Stimulated activated CD4-positive, alpha-beta T cell treated with anti-CD3 and anti-CD28 coated beads, Interleukin-4, amount 100 ng/mL, for 24 hours (primary cell): ENCODE results near the gene ZNF808.
A peak's percentile ranks its signal among the peaks of the same experiment; 100 is the strongest.
"Not testable (repeated sequence)": the region's sequence is repeated elsewhere in the genome, so short reads cannot be mapped to it uniquely, and the experiment has no call there.

ENCODE experiments used
- DNase-seq: peaks from one replicate; pipeline ENCODE4 v3.0.0-alpha.2; 2020

Gene ZNF808

DNA sequence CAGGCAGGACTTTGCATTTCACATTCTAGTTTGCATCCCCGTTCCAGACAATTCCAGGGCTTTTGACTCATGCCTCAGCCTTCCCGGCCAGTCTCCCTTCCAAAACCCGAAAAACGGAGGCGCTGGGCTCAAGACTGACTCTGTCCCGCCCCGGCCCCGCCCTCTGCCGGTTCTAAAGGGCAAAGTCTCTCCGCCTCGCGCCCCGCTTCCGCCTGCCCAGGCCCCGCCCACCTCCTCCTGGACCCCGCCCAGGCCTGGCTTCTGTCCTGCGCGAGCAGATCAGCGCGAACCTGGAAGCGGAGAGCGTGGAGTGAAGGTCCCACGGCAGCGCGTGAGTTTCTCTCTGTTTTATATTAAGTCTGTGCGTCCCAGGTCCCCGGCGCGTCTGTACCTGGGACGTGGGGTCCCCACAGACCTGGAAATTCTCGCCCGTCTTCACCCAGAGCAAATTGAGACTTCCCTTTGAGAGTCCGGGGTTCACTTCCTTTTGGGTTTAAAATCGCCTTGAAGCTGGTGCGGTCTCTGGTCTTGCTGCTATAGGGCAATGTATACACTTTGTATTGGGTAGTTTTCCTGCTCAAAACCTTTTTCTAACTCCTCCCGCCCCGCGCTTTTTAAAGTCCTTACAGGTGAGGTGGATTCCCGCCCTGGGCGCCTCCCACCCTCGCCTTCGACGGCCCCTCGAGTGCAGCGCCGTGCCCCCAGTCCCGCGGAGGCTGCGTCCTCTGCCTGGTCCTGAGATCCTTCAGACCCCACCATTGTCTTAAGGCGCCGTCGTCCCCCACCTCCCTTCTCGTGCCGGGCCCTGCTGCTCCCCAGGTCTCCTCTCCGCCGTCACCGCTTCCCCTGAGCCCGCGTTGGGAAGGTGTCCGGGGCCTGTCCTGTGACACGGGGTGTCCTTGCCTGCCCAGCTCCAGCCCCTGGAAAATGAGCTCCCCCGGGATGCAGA lies 73.8 kb downstream of the ZNF808 start:
- DNase-seq = peak; percentile 94

DNA sequence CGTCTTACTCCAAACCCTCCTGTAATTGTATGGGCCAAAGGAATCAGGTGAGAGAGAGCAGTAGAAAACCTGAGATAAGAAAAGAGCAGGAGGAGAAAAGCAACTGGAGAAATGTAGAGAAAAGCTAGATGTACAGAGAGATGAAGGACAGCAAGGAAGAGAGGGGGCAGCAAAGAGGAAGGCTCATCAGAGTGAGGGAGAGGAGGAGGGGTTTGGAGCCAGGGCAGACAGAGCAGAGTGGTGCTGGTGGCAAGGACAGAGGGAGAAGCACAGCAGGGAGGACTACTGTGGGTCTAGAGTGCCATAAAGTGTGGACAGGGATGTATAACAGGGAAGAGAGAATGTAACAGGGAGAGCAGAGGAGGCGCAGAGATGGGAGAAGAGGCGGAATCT lies 74.5 kb downstream of the ZNF808 start:
- not testable (repeated sequence) for DNase-seq

DNA sequence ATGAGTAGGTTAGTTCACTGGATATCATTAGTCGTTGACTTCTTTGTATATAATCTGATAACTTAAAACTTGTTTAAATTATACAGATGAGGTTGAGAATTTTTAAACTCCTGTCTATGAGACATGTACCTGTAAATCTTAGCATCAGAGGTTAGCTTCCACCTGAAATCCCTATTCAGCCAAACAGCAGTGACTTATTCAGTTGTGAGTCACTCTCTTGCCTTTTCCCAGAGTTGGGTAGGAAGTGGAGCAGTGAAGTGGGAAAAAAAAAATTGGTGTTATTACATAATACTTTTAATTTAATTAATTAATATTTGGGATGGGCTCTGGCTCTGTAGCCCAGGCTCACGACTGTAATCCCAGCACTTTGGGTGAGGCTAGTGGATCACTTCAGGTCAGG lies 75.5 kb downstream of the ZNF808 start:
- DNase-seq = no peak

DNA sequence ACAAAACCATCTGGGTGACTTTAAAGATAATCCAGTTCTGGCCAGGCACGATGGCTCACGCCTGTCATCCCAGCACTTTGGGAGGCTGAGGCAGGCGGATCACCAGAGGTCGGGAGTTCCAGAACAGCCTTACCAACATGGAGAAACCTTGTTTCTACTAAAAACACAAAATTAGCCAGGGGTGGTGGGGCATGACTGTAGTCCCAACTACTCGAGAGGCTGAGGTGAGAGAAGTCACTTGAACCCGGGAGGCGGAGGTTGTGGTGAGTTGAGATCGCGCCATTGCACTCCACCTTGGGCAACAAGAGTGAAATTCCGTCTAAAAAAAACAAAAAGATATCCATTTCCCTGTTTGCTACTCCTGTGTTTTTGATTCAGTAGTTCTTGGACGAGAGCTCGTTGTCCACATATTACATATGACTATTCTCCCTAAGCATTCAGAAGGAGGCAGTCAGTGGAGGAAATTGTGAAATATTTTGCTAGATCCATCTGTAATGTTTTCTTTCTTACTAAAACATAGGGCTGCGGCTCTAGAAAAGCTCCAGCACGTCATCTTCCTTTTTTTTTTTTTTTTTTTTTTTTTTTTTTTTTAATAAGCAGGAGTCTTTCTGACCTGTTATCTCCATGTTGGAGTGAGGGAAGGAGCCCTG lies 76.2 kb downstream of the ZNF808 start:
- DNase-seq = no peak
